Measurements from ENCODE around the gene OLFML2B.
A peak's percentile ranks its signal among the peaks of the same experiment; 100 is the strongest.
"Not testable (repeated sequence)": the region's sequence is repeated elsewhere in the genome, so short reads cannot be mapped to it uniquely, and the experiment has no call there.

Gene OLFML2B

GRCh38 chr1:162023547-162024501 is at the start of gene OLFML2B:
OLFML2B (minus strand) TSS chr1:162023869; CDS start chr1:162023430, 439 bp downstream.
- peak; percentile 94 for DNase-seq

GRCh38 chr1:162072740-162073139 is 49.1 kb upstream of the OLFML2B start:
- no peak for DNase-seq

- peak; percentile 44 for DNase-seq
Observed at GRCh38 chr1:162070825-162071224, 47.2 kb upstream of the OLFML2B start.

GRCh38 chr1:162070094-162070748 is 46.6 kb upstream of the OLFML2B start:
- DNase-seq, result peak; percentile 29

- DNase-seq, result peak; percentile 80
Observed at GRCh38 chr1:162069334-162070093, 45.8 kb upstream of the OLFML2B start, which contains the start of gene NOS1AP. NOS1AP (plus strand) TSS chr1:162069691; CDS start chr1:162070178, 487 bp downstream.

- DNase-seq, result no peak
Observed at GRCh38 chr1:162068301-162068700, 44.6 kb upstream of the OLFML2B start.

- no peak for DNase-seq
Observed at GRCh38 chr1:162067466-162067865, 43.8 kb upstream of the OLFML2B start.

- DNase-seq, result not testable (repeated sequence)
Observed at GRCh38 chr1:162066836-162067235, 43.2 kb upstream of the OLFML2B start.

GRCh38 chr1:162065016-162065415 is 41.3 kb upstream of the OLFML2B start:
- DNase-seq, result no peak

GRCh38 chr1:162062542-162063015 is 38.9 kb upstream of the OLFML2B start:
- DNase-seq, result peak; percentile 38

GRCh38 chr1:162060314-162060713 is 36.6 kb upstream of the OLFML2B start:
- DNase-seq, result no peak

- DNase-seq, result no peak
Observed at GRCh38 chr1:162059721-162060120, 36.1 kb upstream of the OLFML2B start.

- DNase-seq, result no peak
Observed at GRCh38 chr1:162056579-162056978, 32.9 kb upstream of the OLFML2B start.

GRCh38 chr1:162056043-162056442 is 32.4 kb upstream of the OLFML2B start:
- peak; percentile 81 for DNase-seq

GRCh38 chr1:162055062-162055461 is 31.4 kb upstream of the OLFML2B start:
- no peak for DNase-seq

GRCh38 chr1:162053949-162054348 is 30.3 kb upstream of the OLFML2B start:
- DNase-seq, result not testable (repeated sequence)

- no peak for DNase-seq
Observed at GRCh38 chr1:162046921-162047320, 23.3 kb upstream of the OLFML2B start.

GRCh38 chr1:162042361-162042760 is 18.7 kb upstream of the OLFML2B start:
- DNase-seq, result no peak

- DNase-seq, result no peak
Observed at GRCh38 chr1:162040657-162041056, 17.0 kb upstream of the OLFML2B start.

- DNase-seq, result no peak
Observed at GRCh38 chr1:162040001-162040400, 16.3 kb upstream of the OLFML2B start.

- no peak for DNase-seq
Observed at GRCh38 chr1:162038624-162039023, 15.0 kb upstream of the OLFML2B start.

GRCh38 chr1:162036163-162036562 is 12.5 kb upstream of the OLFML2B start:
- DNase-seq, result no peak

GRCh38 chr1:162035241-162035640 is 11.6 kb upstream of the OLFML2B start:
- DNase-seq, result no peak

Data from retina (tissue), 1 donor.